ENCODE results near the gene ACOXL. TPM values are rescaled to one million over a fixed set of nuclear protein-coding genes. Genes with fewer than 3 reads are reported as not detected.
A peak's percentile ranks its signal among the peaks of the same experiment; 100 is the strongest.

ACOXL gene
- total and polyA plus RNA-seq, 9 of the 15 experiments (the other 6 are each of a cell fraction or from before 2014, with no cell fraction given), result 0.31 to 0.56 TPM; not detected in 7

DNA sequence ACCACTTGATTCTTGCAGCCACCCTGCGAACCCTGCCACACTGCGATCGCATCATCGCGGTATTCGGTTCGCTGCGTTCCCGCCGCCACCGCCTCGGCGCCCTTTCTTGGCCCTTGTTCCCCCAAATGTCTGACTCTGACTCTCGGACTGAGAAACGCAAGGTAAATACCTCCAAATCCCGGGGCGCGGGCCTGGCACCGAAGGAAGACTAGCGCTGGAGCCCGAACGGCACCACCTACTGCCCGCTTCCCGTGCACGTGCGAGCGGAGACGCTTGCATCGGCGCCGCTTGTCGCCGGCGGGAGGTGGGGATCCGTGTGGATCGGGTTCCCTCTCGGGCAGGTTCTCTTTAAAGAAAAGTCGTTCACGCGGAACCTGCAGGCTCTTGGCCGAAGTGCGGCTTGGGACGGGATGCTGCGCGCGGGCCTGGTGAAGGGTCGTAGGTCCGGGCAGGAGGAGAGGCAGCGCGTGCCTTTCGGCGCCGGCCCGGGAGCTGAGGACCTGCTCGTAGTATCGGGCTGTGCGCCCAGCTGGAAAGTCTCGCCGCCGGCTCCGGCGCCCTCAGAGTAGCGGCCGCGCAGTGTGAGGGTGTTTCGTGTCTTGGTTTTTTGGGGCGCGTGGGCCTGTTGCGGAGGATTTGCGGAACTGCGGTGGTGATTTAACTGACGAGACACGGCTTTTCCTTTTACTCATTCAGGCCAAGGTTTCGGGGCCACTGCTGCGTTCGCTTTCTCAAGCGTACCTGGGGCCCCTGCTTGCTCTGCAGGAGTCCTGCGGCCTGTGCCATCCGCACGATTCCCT lies 388.9 kb downstream of the ACOXL start (continued):
- TF ChIP-seq, protein P1, sequence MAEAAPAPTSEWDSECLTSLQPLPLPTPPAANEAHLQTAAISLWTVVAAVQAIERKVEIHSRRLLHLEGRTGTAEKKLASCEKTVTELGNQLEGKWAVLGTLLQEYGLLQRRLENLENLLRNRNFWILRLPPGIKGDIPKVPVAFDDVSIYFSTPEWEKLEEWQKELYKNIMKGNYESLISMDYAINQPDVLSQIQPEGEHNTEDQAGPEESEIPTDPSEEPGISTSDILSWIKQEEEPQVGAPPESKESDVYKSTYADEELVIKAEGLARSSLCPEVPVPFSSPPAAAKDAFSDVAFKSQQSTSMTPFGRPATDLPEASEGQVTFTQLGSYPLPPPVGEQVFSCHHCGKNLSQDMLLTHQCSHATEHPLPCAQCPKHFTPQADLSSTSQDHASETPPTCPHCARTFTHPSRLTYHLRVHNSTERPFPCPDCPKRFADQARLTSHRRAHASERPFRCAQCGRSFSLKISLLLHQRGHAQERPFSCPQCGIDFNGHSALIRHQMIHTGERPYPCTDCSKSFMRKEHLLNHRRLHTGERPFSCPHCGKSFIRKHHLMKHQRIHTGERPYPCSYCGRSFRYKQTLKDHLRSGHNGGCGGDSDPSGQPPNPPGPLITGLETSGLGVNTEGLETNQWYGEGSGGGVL (CRISPR knock-in tag; IDR thresholded peaks at IDR 0.05), result no peak
- TF ChIP-seq MBD2 (IDR thresholded peaks at IDR 0.05; ENCODE audit: borderline replicate concordance, low read depth) (0 out of 2 replicates have a peak, but pooled peaks have one; percentile 31), ELF1 (tag; IDR thresholded peaks at IDR 0.05) (no peak), FOXA1 (IDR thresholded peaks at IDR 0.05; ENCODE audit: borderline replicate concordance) (no peak), PYGO2 (tag; IDR thresholded peaks at IDR 0.05) (no peak), SRSF7 (optimal IDR thresholded peaks at IDR 0.05; ENCODE audit: low read depth, low read length) (no peak), NR2C2 (CRISPR knock-in tag; IDR thresholded peaks at IDR 0.05) (no peak), NR2C2 (tag; IDR thresholded peaks at IDR 0.05) (no peak), TAF7 (tag; IDR thresholded peaks at IDR 0.05) (no peak), ZBTB8A (IDR thresholded peaks at IDR 0.05; ENCODE audit: partially characterized antibody) (no peak), TGIF2 (CRISPR knock-in tag; IDR thresholded peaks at IDR 0.05) (no peak), CEBPG (CRISPR knock-in tag; IDR thresholded peaks at IDR 0.05) (peak; percentile 41; the same call in 1 of the 2 replicates), CEBPG (tag; conservative IDR thresholded peaks at IDR 0.05 in 1 of 2, IDR thresholded peaks at IDR 0.05 in 1 of 2) (no peak), ARNT (IDR thresholded peaks at IDR 0.05) (no peak), ZNF12 (CRISPR knock-in tag; IDR thresholded peaks at IDR 0.05) (no peak), FIP1L1 (IDR thresholded peaks at IDR 0.05; ENCODE audit: low read depth, low read length, poor library complexity, severe bottlenecking) (no peak), ELF2 (CRISPR knock-in tag; IDR thresholded peaks at IDR 0.05) (no peak), SNRNP70 (optimal IDR thresholded peaks at IDR 0.05; ENCODE audit: low read depth, low read length) (no peak), ZNF124 (CRISPR knock-in tag; IDR thresholded peaks at IDR 0.05) (no peak)
- TF ChIP-seq, protein P2, sequence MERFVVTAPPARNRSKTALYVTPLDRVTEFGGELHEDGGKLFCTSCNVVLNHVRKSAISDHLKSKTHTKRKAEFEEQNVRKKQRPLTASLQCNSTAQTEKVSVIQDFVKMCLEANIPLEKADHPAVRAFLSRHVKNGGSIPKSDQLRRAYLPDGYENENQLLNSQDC (CRISPR knock-in tag; IDR thresholded peaks at IDR 0.05), result peak; percentile 85; the same call in 1 of the 2 replicates
- TF ChIP-seq, protein P3, sequence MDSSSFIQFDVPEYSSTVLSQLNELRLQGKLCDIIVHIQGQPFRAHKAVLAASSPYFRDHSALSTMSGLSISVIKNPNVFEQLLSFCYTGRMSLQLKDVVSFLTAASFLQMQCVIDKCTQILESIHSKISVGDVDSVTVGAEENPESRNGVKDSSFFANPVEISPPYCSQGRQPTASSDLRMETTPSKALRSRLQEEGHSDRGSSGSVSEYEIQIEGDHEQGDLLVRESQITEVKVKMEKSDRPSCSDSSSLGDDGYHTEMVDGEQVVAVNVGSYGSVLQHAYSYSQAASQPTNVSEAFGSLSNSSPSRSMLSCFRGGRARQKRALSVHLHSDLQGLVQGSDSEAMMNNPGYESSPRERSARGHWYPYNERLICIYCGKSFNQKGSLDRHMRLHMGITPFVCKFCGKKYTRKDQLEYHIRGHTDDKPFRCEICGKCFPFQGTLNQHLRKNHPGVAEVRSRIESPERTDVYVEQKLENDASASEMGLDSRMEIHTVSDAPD (CRISPR knock-in tag; IDR thresholded peaks at IDR 0.05), result no peak
- TF ChIP-seq, protein P4, sequence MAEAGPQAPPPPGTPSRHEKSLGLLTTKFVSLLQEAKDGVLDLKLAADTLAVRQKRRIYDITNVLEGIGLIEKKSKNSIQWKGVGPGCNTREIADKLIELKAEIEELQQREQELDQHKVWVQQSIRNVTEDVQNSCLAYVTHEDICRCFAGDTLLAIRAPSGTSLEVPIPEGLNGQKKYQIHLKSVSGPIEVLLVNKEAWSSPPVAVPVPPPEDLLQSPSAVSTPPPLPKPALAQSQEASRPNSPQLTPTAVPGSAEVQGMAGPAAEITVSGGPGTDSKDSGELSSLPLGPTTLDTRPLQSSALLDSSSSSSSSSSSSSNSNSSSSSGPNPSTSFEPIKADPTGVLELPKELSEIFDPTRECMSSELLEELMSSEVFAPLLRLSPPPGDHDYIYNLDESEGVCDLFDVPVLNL (CRISPR knock-in tag; IDR thresholded peaks at IDR 0.05; ENCODE audit: low read depth), result no peak
- TF ChIP-seq, protein P5, sequence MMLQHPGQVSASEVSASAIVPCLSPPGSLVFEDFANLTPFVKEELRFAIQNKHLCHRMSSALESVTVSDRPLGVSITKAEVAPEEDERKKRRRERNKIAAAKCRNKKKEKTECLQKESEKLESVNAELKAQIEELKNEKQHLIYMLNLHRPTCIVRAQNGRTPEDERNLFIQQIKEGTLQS (IDR thresholded peaks at IDR 0.05), result no peak
- TF ChIP-seq, protein P5 (CRISPR knock-in tag; conservative IDR thresholded peaks at IDR 0.05), result no peak; the same call in 1 of the 2 replicates

All from K562 (cell line).